HG03457 (cell line): ENCODE measurements around the gene SGPP2.

Source experiments
- ATAC-seq: cut with Tn5 transposase; IDR thresholded peaks from one replicate; pipeline ENCODE4 v1.9.1; 2021; ENCODE audit warnings: moderate number of reproducible peaks; ENCODE audit not compliant: unreplicated experiment

SGPP2 gene

GRCh38 chr2:222522082-222522481 lies 97.7 kb downstream of the SGPP2 start:
- ATAC-seq: no peak

DNA sequence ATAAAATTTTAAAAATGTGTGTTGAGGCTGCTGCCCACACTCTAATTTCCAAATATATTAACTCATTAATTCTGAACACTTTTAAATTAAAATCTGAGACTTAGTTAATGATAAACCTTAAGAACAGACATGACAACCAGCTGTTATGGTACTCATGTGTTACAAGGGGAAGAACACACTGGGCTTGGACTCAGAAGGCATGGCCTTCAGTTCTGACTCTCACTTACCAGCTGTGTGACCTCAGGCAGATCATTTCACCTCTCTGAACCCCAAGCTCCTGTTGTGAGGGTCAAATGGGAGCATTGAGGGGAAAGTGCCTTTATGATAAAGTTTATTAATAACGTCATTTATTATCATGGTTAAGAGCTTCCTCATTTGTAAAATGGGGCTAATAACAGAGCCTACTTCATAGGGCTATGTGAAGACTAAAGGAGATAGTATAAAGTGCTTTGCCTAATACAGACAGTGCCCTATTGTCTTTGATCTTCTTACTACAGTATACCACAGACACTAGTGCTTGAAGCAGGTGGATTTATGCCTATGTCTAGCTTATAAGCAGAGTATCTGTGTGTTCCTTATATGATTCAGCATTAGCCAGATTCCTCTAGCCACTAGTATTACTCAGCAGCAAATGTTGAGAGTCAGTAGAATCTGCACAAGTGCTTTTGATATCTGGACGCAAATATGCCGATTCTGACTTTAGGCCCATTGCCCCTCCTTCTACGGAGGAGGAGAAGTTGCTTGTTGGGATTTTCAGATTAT lies 99.6 kb downstream of the SGPP2 start:
- ATAC-seq: peak; percentile 55

- ATAC-seq: no peak
Measured at GRCh38 chr2:222525811-222526210, 101.5 kb downstream of the SGPP2 start.

DNA sequence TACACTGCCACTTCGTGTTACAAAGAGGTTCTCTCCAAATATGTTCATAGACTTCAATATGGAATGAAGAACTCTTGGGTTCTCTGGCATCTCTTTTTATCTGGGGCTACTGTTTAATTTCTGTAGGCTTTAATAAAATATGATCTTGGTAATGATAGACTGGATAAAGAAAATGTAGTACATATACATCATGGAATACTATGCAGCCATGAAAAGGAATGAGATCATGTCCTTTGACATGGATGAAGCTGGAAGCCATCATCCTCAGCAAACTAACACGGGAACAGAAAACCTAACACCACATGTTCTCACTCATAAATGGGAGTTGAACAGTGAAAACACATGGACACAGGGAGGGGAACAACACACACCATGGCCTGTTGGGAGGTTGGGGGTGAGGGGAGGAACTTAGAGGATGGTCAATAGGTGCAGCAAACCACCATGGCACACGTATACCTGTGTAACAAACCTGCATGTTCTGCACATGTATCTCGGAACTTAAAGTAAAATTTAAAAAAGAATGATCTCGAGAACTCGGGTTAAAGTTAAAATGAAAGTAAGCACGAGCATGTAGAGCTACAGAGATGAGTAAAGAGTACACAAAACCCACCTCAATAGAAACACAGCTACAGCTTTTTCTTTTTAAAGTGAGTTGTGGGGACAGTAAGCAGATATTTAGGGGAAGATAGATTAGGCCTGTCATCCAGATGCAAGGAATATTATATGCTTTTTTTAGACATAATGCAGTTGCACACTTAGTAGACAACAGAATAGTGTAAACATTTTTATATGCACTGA lies 102.3 kb downstream of the SGPP2 start:
- no peak for ATAC-seq

DNA sequence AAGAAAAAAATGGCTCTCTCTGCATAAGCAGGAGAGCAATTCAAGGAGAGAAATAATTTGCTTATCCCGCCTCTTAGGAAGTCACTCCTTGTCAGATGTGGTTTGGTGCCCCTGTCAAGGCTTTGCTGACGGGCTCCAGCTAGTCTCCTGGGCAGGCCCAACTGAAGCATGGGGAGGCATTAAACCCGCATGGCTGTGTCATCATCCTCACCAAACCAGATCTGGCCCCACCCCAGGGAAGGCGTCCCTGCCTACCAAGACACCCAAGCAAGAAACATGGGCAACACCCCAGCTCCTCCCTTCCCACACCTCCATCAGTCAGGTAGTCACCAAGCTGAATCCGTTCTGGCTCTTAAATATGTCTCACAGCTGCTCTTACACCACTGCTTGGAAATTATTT lies 108.0 kb downstream of the SGPP2 start:
- ATAC-seq: no peak

GRCh38 chr2:222535477-222535876 lies 111.1 kb downstream of the SGPP2 start:
- no peak for ATAC-seq

DNA sequence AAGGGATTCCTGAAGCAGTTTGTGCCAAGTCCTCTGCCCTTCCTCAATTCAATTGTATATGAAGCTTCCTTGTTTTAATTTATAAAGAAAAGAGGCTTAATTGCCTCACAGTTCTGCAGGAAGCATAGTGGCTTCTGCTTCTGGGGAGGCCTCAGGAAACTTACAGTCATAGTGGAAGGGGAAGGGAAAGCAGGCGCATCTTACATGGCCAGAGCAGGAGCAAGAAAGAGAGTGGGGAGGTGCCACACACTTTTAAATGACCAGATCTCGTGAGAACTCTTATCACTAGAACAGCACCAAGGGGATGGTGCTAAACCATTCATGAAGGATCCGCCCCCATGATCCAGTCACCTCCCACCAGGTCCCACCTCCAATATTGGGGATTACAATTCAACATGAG lies 114.2 kb downstream of the SGPP2 start:
- ATAC-seq: no peak

DNA sequence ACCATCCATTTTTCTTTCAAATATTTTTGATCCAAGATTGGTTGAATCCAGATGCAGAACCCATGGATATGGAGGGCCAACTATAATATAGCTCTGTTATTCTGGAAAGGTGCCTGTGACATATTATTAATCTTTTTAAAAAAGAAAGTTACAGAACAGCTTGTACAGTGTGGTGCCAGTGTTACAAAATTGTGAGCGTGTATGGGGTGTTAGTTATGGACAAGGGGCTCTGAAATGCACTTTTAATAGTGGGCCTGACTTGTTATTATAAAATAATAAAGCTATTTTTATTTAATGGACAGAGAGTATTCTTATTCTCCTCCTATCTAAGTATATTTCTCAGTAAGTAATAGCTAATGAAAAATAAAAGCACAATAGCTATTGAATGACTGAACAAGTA lies 120.3 kb downstream of the SGPP2 start:
- ATAC-seq: no peak

- ATAC-seq: no peak
Measured at GRCh38 chr2:222545823-222546795, 121.8 kb downstream of the SGPP2 start.

GRCh38 chr2:222547083-222547482 lies 122.7 kb downstream of the SGPP2 start:
- no peak for ATAC-seq

DNA sequence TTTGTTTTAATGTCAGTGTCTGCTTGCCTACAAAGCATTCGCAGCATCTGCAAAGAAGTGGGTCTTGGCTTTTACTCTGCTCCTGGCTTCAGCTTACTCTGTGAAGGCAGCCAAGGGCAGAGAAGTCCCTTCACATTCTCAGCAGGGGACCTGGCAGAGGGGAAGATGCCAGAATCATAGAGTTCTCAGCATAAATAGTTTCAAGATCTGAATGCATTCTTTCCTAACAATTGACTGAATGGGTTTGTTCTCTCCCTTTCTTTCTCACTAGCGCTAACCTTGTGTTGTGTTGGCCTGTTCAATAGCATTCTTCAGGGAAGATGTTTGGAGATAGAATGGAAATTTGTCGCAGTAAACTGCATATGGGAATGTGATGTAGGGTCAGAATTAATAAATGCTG lies 124.6 kb downstream of the SGPP2 start:
- no peak for ATAC-seq

GRCh38 chr2:222554517-222554916 lies 130.2 kb downstream of the SGPP2 start:
- ATAC-seq: no peak

GRCh38 chr2:222561151-222561550 lies 136.8 kb downstream of the SGPP2 start:
- no peak for ATAC-seq

GRCh38 chr2:222561817-222562645 lies 137.7 kb downstream of the SGPP2 start:
- peak; percentile 72 for ATAC-seq

DNA sequence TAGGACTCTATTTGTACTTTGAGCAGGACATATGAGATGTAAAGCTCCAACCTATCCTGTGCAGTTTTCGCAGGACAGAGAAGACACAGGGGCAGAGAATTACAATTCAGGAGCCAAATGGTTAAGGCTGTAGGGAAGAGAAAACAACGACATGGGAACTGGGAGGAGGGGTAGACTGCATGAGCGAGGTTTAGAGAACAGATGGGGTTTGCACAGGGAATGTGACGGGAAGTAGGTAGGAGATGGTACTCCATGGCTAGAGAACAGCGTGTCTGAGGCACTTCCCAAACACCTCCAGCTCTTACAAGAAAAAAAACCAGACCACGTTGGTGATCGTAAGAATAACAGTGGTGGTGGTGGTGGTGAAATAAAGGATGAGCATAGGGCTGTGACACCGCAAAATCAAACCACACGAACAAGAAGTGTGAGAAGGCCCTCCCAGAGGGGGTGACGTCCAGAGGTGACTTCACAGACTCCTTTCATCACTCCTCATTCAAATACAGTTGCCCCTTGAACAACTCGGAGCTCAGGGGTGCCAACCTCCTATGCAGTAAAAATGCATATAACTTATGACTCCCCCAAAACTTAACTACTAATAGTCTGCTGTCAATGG lies 138.9 kb downstream of the SGPP2 start:
- no peak for ATAC-seq

DNA sequence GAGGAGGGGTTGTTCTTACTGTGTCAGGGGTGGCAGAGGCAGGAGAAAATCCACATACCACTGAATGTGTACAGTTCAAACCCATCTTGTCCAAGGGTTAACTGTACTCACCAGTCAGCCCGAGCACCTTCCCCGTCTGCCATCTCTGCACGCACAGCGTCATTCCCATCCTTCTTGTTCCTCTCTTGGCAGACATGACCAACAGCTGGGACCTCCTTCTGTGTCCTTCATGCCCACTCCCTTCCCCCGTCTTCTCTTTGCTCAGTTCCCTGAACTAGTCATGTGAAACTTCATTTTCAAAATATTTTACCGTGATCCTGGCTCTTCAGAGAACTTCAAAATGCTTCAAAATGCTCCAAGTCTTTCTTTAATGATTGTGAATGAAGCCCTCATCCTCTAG lies 139.6 kb downstream of the SGPP2 start:
- ATAC-seq: no peak

DNA sequence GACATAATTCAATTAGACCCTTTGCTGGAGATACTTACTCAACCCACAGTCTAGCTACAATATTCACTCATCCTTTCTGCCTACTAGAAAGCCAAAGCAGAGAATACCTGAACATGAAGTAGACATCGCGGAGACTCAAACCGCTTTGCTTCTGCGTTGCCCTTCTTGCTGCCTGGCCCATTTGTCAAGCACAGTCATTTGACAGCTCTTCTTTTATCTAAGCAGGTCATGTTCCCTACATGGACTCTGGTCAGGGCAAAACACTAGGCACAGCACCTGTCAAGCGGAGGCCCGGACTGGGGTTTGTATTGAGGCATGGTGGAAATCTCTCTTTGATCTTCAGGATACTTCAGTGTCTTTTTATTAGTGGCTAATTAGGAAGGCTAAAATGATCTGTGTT lies 141.9 kb downstream of the SGPP2 start:
- no peak for ATAC-seq

- ATAC-seq: no peak
Measured at GRCh38 chr2:222568865-222569264, 144.5 kb downstream of the SGPP2 start.

GRCh38 chr2:222569826-222570225 lies 145.5 kb downstream of the SGPP2 start:
- ATAC-seq: no peak

- ATAC-seq: no peak
Measured at GRCh38 chr2:222572264-222572721, 147.9 kb downstream of the SGPP2 start.
